AG04450 (cell line): ENCODE data around the gene KRTAP9-7. TPM values are rescaled to one million over a fixed set of nuclear protein-coding genes. Genes with fewer than 3 reads are reported as not detected.
A peak's percentile ranks its signal among the peaks of the same experiment; 100 is the strongest.

ENCODE experiments used
- CTCF ChIA-PET: fragments of 300-600, 350-600 bp; formaldehyde crosslinking; extraction: SDS; loops from one replicate; lab custom pipeline; 2022; ENCODE audit warnings: antibody characterized with exemption, inconsistent platforms; lab: Charles Lee
- POLR2A ChIA-PET: fragments of 350-600 bp; formaldehyde crosslinking; extraction: SDS; loops from one replicate; lab custom pipeline; 2021; ENCODE audit warnings: antibody characterized with exemption, inconsistent platforms; lab: Yijun Ruan, JAX
- DNase-seq: peaks from one replicate; pipeline ENCODE4 v3.0.0-alpha.2; 2011; ENCODE audit warnings: low read depth, low spot score
- H3K27ac ChIP-seq: one replicate; pipeline ENCODE4 v1.5.1; 2012; ENCODE audit warnings: low read depth, low read length, control low read depth
- H3K27me3 ChIP-seq: one replicate; pipeline ENCODE4 v1.6.0; 2012; ENCODE audit warnings: low read length; ENCODE audit not compliant: control insufficient read depth, insufficient read depth
- H3K4me3 ChIP-seq: 2 replicates; pipeline ENCODE4 v1.5.1; 2011; ENCODE audit warnings: mild to moderate bottlenecking, low read depth, low read length, control low read depth
- H3K9me3 ChIP-seq: 2 replicates; pipeline ENCODE4 v1.5.1; 2012; ENCODE audit warnings: low read length; ENCODE audit not compliant: control insufficient read depth, insufficient read depth
- CTCF ChIP-seq: IDR thresholded peaks from 2 replicates; pipeline ENCODE4 v1.5.1; 2011; ENCODE audit warnings: low read depth, low read length, control low read depth, inconsistent platforms
- polyA plus RNA-seq: library from polyadenylated mRNA; depleted of rRNA; stranded (reverse); fragments of >200 nt; gene quantifications from 2 replicates; pipeline ENCODE4 v1.2.3, GENCODE V29; 2011; rRNA removed
- small RNA-seq: library from RNA; depleted of rRNA; stranded (forward); fragments of <200 nt; gene quantifications from one replicate; pipeline ENCODE3, GENCODE V24; 2012; ENCODE audit warnings: low read depth; ENCODE audit not compliant: insufficient read length

KRTAP9-7 gene
- polyA plus RNA-seq, 1 experiment: not detected

DNA sequence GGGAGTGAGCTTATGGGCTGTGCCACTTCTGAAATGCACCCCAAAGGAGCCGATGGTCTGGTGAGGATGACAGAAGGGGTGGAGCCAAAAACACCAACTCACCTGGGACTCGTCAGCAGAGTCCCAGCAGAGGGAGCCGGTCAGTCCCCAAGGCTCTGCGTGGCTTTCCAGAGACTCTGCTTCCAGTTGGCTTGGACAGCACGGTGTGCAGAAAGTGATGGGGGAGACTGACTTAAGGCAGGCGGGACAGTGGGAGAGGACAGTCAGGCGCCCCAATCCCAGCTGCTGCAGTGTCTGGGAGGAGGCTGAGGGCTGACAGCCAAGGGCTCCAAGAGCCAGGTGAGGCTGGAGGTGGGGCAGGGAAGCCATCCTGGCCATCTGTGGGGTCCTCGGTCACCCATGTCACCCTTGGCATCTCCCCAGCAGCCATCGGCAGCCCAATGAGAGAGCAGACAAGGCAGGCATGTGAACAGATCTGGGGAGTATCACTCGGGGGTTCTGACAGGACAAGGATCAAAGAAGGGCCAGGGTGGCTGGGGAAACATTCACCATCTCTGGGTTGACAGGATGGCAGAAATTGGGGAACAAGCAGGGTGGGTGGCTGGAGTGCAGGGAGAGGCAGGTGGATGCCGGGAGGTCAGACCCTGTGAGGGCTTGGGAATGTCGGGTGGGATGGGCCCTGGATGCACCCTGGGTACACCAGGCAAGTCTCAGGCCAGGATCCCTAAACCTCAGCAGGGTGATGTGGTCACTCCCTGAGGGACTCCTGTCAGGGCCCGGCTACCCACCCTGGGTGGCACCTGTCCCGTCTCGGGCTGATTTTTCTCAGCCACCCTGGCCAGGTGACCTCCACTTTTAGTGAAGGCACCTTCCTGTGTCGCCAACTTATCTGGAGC is 48.9 kb downstream of the KRTAP9-7 start:
- ChIA-PET POLR2A (no interaction called here), CTCF (interaction anchor here (3.7 kb wide), 1 partner anchor 416 kb away, joined by 42 read pairs; no protein-coding TSS in a partner anchor)
- 0 out of 2 replicates have a peak, but pooled peaks have one; percentile 12 for TF ChIP-seq CTCF
- H3K27ac ChIP-seq: no peak overlapping the region
- no peaks in the 10 kb centered on the region for H3K27me3 ChIP-seq
- no peak overlapping the region for H3K4me3 ChIP-seq
- peaks cover 3% of the 10 kb centered on the region for H3K9me3 ChIP-seq
- DNase-seq: no peak

DNA sequence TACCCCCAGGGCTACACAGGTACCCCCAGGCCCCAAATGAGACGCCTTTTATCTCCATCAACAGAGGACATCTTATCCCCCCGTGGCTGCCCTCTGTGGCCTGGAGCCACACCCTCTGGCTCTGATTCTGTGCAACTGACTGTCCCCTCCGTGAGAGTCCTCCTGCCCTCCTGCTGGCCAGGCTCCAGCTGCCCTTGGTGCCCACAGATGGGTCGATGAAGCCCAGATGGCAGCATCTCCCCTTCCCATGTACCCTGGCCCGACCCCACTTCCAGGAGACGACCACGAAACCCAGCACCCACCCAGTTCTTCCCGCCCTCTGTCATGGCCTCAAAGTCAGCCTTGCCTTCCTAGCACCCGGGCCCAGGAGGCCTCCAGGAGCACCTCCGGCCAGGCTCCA is 49.6 kb downstream of the KRTAP9-7 start:
- no peak for DNase-seq
- ChIA-PET POLR2A (no interaction called here), CTCF (no interaction called here)
- Histone ChIP-seq H3K9me3 (peaks cover 3% of the 10 kb centered on the region), H3K4me3 (no peak overlapping the region), H3K27me3 (no peaks in the 10 kb centered on the region), H3K27ac (no peak overlapping the region)
- no peak for TF ChIP-seq CTCF

GRCh38 chr17:41325611-41326010 is 50.1 kb downstream of the KRTAP9-7 start:
- POLR2A ChIA-PET: no interaction called here
- CTCF ChIA-PET: no interaction called here

More at GRCh38 chr17:41325611-41326010, 50.1 kb downstream of the KRTAP9-7 start:
- DNase-seq: no peak
- Histone ChIP-seq H3K27ac (no peak overlapping the region), H3K4me3 (no peak overlapping the region), H3K27me3 (no peaks in the 10 kb centered on the region), H3K9me3 (peaks cover 2% of the 10 kb centered on the region)
- no peak for TF ChIP-seq CTCF

Small RNA genes within 50 kb of the gene (small RNA-seq; reads per million reads assigned to genes)
- gene KRTAP9-10P: not detected

Other genes starting within 250 kb of the KRTAP9-7 start
- gene KRTAP1-5, start 248.5 kb upstream of the KRTAP9-7 start, polyA plus RNA-seq: 16.9 and 20.2 TPM in 2 replicates
- gene KRTAP1-4, start 245.5 kb upstream of the KRTAP9-7 start, polyA plus RNA-seq: not detected in 2 replicates
- gene KRTAP1-3, start 240.8 kb upstream of the KRTAP9-7 start, polyA plus RNA-seq: not detected in 2 replicates
- 0.19 and 0.27 TPM in 2 replicates for gene KRTAP1-1, start 234.2 kb upstream of the KRTAP9-7 start, polyA plus RNA-seq
- gene KRTAP2-1, start 228.4 kb upstream of the KRTAP9-7 start, polyA plus RNA-seq: not detected in 2 replicates
- gene KRTAP2-2, start 220.5 kb upstream of the KRTAP9-7 start, polyA plus RNA-seq: not detected in 2 replicates
- gene KRTAP2-3, start 215.6 kb upstream of the KRTAP9-7 start, polyA plus RNA-seq: 1.3 and 2.5 TPM in 2 replicates
- not detected in 2 replicates for gene KRTAP2-4, start 209.8 kb upstream of the KRTAP9-7 start, polyA plus RNA-seq
- gene KRTAP4-7, start 191.5 kb upstream of the KRTAP9-7 start, polyA plus RNA-seq: not detected in 2 replicates
- gene KRTAP4-8, start 177.6 kb upstream of the KRTAP9-7 start, polyA plus RNA-seq: not detected in 2 replicates
- not detected in 2 replicates for gene KRTAP4-16, start 173.5 kb upstream of the KRTAP9-7 start, polyA plus RNA-seq
- not detected in 2 replicates for gene KRTAP4-9, start 170.3 kb upstream of the KRTAP9-7 start, polyA plus RNA-seq
- gene KRTAP4-11, start 157.3 kb upstream of the KRTAP9-7 start, polyA plus RNA-seq: not detected in 2 replicates
- gene KRTAP4-12, start 151.5 kb upstream of the KRTAP9-7 start, polyA plus RNA-seq: not detected in 2 replicates
- not detected in 2 replicates for gene KRTAP4-6, start 135.2 kb upstream of the KRTAP9-7 start, polyA plus RNA-seq
- not detected in 2 replicates for gene KRTAP4-5, start 125.9 kb upstream of the KRTAP9-7 start, polyA plus RNA-seq
- not detected in 2 replicates for gene KRTAP4-4, start 115.0 kb upstream of the KRTAP9-7 start, polyA plus RNA-seq
- gene KRTAP4-3, start 107.5 kb upstream of the KRTAP9-7 start, polyA plus RNA-seq: not detected in 2 replicates
- gene KRTAP4-2, start 97.5 kb upstream of the KRTAP9-7 start, polyA plus RNA-seq: not detected in 2 replicates
- not detected in 2 replicates for gene KRTAP4-1, start 90.8 kb upstream of the KRTAP9-7 start, polyA plus RNA-seq
- gene KRTAP9-1, start 85.8 kb upstream of the KRTAP9-7 start, polyA plus RNA-seq: not detected in 2 replicates
- not detected in 2 replicates for gene KRTAP9-2, start 49.0 kb upstream of the KRTAP9-7 start, polyA plus RNA-seq
- not detected in 2 replicates for gene KRTAP9-3, start 43.2 kb upstream of the KRTAP9-7 start, polyA plus RNA-seq
- gene KRTAP9-8, start 37.7 kb upstream of the KRTAP9-7 start, polyA plus RNA-seq: not detected in 2 replicates
- not detected in 2 replicates for gene KRTAP9-4, start 26.0 kb upstream of the KRTAP9-7 start, polyA plus RNA-seq
- gene KRTAP9-9, start 20.3 kb upstream of the KRTAP9-7 start, polyA plus RNA-seq: not detected in 2 replicates
- gene KRTAP9-6, start 10.3 kb upstream of the KRTAP9-7 start, polyA plus RNA-seq: not detected in 2 replicates
- gene KRTAP29-1, start 27.2 kb downstream of the KRTAP9-7 start, polyA plus RNA-seq: not detected in 2 replicates
- gene KRTAP16-1, start 33.6 kb downstream of the KRTAP9-7 start, polyA plus RNA-seq: not detected in 2 replicates
- gene KRTAP17-1, start 40.0 kb downstream of the KRTAP9-7 start, polyA plus RNA-seq: not detected in 2 replicates
- gene KRT33A, start 75.1 kb downstream of the KRTAP9-7 start, polyA plus RNA-seq: not detected in 2 replicates
- gene KRT33B, start 94.1 kb downstream of the KRTAP9-7 start, polyA plus RNA-seq: 0.07 TPM in 1 of 2 replicates, not detected in the other
- gene KRT34, start 106.6 kb downstream of the KRTAP9-7 start, polyA plus RNA-seq: 0.27 and 0.29 TPM in 2 replicates
- not detected in 2 replicates for gene KRT31, start 121.9 kb downstream of the KRTAP9-7 start, polyA plus RNA-seq
- gene KRT37, start 148.9 kb downstream of the KRTAP9-7 start, polyA plus RNA-seq: not detected in 2 replicates
- 0.11 and 0.17 TPM in 2 replicates for gene KRT38, start 165.3 kb downstream of the KRTAP9-7 start, polyA plus RNA-seq
- gene KRT32, start 191.7 kb downstream of the KRTAP9-7 start, polyA plus RNA-seq: 0.09 and 0.14 TPM in 2 replicates
- gene KRT35, start 205.5 kb downstream of the KRTAP9-7 start, polyA plus RNA-seq: not detected in 2 replicates
- gene KRT36, start 214.2 kb downstream of the KRTAP9-7 start, polyA plus RNA-seq: not detected in 2 replicates
- 0.05 TPM in 1 of 2 replicates, not detected in the other for gene KRT13, start 229.9 kb downstream of the KRTAP9-7 start, polyA plus RNA-seq
- gene KRT15, start 243.2 kb downstream of the KRTAP9-7 start, polyA plus RNA-seq: 1.4 and 1.8 TPM in 2 replicates